PC-9 (cell line): Measurements from ENCODE around the gene RNH1. TPM values are rescaled to one million over a fixed set of nuclear protein-coding genes. Genes with fewer than 3 reads are reported as not detected.

Experiments
- BruUV-seq: library from RNA; stranded (reverse); fragments of 400-500 nt; replicated peaks from 2 replicates; lab custom pipeline; 2021; lab: Mats Ljungman, UMichigan
- CTCF ChIA-PET: fragments of 300-600 bp; sonication (Branson Sonifier 250); formaldehyde crosslinking; loops from one replicate; lab custom pipeline; 2022; ENCODE audit warnings: antibody characterized with exemption; lab: Charles Lee
- POLR2A ChIA-PET: fragments of 300-600 bp; sonication (Branson Sonifier 250); formaldehyde crosslinking; loops from one replicate; lab custom pipeline; 2022; ENCODE audit warnings: antibody characterized with exemption; ENCODE audit not compliant: unreplicated experiment; lab: Charles Lee
- DNase-seq, 2 experiments: peaks; one replicate each; pipeline versions ENCODE4 v3.0.0 to v3.0.0-alpha.2; 2015 to 2022; ENCODE audit warnings: mixed read lengths in 1 of 2
- H2AFZ ChIP-seq: fragments of 200-600 bp; sonication (generic); 2 replicates; pipeline ENCODE4 v1.8.1; 2017; ENCODE audit warnings: antibody characterized with exemption
- H3F3A ChIP-seq: fragments of 200-600 bp; sonication (generic); 2 replicates; pipeline ENCODE4 v1.8.1; 2017; ENCODE audit warnings: antibody characterized with exemption, mild to moderate bottlenecking, low read depth; ENCODE audit not compliant: insufficient read depth
- H3K27ac ChIP-seq: fragments of 200-600 bp; sonication (generic); 2 replicates; pipeline ENCODE4 v1.6.1; 2016; ENCODE audit warnings: mixed run types
- H3K27me3 ChIP-seq: fragments of 200-600 bp; sonication (generic); 2 replicates; pipeline ENCODE4 v1.6.1; 2016; ENCODE audit warnings: low read depth, mixed run types; ENCODE audit not compliant: insufficient read depth
- H3K36me3 ChIP-seq: fragments of 200-600 bp; sonication (generic); 2 replicates; pipeline ENCODE4 v1.6.1; 2016; ENCODE audit warnings: low read depth, mixed run types
- H3K4me1 ChIP-seq: fragments of 200-600 bp; sonication (generic); replicated peaks from 2 replicates; pipeline ENCODE4 v1.6.1; 2016; ENCODE audit warnings: mixed run types; ENCODE audit not compliant: insufficient read depth
- H3K4me2 ChIP-seq: fragments of 200-600 bp; sonication (generic); 2 replicates; pipeline ENCODE4 v1.6.1; 2017; ENCODE audit warnings: mixed run types
- H3K4me3 ChIP-seq: fragments of 200-600 bp; sonication (generic); 2 replicates; pipeline ENCODE4 v1.6.1; 2016; ENCODE audit warnings: mixed run types
- H3K79me2 ChIP-seq: fragments of 200-600 bp; sonication (generic); 2 replicates; pipeline ENCODE4 v1.6.1; 2017; ENCODE audit warnings: low read depth, mixed run types
- H3K9me2 ChIP-seq: fragments of 200-600 bp; sonication (generic); 2 replicates; pipeline ENCODE4 v1.8.1; 2017; ENCODE audit warnings: mild to moderate bottlenecking; ENCODE audit not compliant: insufficient read depth
- H3K9me3 ChIP-seq: fragments of 200-600 bp; sonication (generic); 2 replicates; pipeline ENCODE4 v1.8.1; 2016; ENCODE audit warnings: low read depth; ENCODE audit not compliant: insufficient read depth
- H4K20me1 ChIP-seq: fragments of 200-600 bp; sonication (generic); 2 replicates; pipeline ENCODE4 v1.8.1; 2017; ENCODE audit not compliant: insufficient read depth
- EZH2 ChIP-seq: fragments of 200-600 bp; sonication (generic); IDR thresholded peaks from 2 replicates; pipeline ENCODE4 v1.8.0; 2017; ENCODE audit warnings: antibody characterized with exemption, low read depth
- intact Hi-C: fragments of 100-400 bp; cut with micrococcal nuclease; formaldehyde crosslinking; loops from one replicate; pipeline ENCODE4 v1.10.0; 2022; ENCODE audit not compliant: unreplicated experiment
- total RNA-seq: library from RNA; stranded (reverse); gene quantifications from 2 replicates; pipeline ENCODE4 v1.2.3, GENCODE V29; 2021
- TF ChIP-seq, protein P1 (sequence below): fragments of 200-600 bp; sonication (generic); conservative IDR thresholded peaks from 2 replicates; pipeline ENCODE4 v1.6.1; 2017; ENCODE audit warnings: mixed run types, antibody characterized with exemption, mild to moderate bottlenecking, moderate library complexity

Gene RNH1
- total RNA-seq, 1 experiment from 2014 or later = 87.8 TPM

DNA sequence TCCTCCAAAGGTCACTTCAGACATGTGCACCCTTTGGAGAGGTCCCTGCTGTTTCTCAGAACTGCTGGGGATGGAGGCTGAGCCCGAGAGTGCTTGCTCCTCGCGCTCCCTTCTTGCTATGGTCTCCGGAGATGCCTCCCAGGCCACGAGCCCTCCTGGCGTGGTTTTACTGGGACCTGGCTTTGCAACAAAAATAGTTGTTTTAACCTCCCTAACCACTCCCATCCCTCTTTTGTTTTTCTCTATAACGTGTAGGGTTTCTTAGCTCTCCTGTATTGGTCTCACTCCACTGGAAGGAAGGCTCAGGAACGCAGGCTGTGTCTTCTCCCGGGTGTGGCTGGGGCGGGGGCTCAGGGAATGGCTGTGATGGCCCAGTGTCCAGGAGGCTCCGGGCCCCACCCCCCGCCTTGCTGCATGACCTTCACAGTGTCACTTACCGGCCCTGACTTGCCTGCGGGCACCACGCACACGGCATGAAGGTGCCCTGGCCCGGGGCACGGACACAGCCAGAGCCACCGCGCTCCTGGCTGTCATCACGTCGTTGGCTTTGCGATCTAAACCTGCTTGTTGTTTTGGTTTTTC is 51.4 kb downstream of the RNH1 start:
- BruUV-seq = no TSS peak
- TF ChIP-seq, protein P1, sequence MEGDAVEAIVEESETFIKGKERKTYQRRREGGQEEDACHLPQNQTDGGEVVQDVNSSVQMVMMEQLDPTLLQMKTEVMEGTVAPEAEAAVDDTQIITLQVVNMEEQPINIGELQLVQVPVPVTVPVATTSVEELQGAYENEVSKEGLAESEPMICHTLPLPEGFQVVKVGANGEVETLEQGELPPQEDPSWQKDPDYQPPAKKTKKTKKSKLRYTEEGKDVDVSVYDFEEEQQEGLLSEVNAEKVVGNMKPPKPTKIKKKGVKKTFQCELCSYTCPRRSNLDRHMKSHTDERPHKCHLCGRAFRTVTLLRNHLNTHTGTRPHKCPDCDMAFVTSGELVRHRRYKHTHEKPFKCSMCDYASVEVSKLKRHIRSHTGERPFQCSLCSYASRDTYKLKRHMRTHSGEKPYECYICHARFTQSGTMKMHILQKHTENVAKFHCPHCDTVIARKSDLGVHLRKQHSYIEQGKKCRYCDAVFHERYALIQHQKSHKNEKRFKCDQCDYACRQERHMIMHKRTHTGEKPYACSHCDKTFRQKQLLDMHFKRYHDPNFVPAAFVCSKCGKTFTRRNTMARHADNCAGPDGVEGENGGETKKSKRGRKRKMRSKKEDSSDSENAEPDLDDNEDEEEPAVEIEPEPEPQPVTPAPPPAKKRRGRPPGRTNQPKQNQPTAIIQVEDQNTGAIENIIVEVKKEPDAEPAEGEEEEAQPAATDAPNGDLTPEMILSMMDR = no peak
- TF ChIP-seq EZH2 = no peak
- no peaks in the 10 kb centered on the region for H3K4me1 ChIP-seq
- no peak overlapping the region for H3K4me2 ChIP-seq
- H3K27me3 ChIP-seq = no peaks in the 10 kb centered on the region
- no peaks in the 10 kb centered on the region for H3K9me2 ChIP-seq
- H3K36me3 ChIP-seq = no peaks in the 10 kb centered on the region
- intact Hi-C loops = no loop called here
- DNase-seq = no peak
- H2AFZ ChIP-seq = no peak overlapping the region
- no peaks in the 10 kb centered on the region for H3F3A ChIP-seq
- no peak overlapping the region for H3K27ac ChIP-seq
- ChIA-PET CTCF (no interaction called here), POLR2A (no interaction called here)
- H3K79me2 ChIP-seq = peaks cover 13% of the 10 kb centered on the region
- no peaks in the 10 kb centered on the region for H3K9me3 ChIP-seq
- no peak overlapping the region for H3K4me3 ChIP-seq
- H4K20me1 ChIP-seq = no peaks in the 10 kb centered on the region

DNA sequence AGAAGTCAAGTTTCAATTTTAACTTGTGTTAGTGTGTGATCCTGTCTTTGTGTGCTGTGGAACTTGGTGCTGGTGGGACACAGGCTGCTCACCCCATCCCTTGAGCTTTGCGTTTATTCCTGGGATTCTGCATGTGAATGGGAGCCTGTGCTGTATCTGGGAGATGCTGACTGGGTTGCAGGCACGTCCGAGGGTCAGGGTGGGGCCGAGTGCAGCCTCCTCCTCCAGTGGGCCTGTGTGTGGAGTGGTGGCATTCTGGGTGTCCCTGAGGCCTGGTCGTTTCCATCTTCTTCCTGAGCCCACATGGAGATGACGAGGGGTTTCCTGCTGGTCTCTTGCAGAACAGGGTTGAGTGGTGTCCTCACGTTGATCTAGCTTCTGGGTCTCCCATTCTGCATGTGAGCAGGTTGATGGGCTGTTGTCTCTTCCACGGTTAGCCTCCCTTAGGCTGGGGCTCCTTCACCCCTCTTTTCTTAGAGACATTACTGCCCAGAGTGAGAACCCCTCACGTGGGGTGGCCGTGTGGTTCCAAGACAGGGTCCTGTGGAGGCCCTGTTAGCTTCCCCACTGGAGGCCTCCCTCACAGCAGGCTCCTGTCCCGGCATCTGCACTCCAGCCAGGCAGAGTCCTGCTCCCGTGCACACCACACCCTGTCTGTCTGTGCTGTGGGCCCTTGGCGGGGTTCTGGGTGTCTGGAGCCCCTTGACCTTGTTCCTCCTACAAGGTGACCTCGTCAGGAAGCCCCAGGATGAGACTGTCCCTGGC is 52.1 kb downstream of the RNH1 start:
- BruUV-seq = no TSS peak

DNA sequence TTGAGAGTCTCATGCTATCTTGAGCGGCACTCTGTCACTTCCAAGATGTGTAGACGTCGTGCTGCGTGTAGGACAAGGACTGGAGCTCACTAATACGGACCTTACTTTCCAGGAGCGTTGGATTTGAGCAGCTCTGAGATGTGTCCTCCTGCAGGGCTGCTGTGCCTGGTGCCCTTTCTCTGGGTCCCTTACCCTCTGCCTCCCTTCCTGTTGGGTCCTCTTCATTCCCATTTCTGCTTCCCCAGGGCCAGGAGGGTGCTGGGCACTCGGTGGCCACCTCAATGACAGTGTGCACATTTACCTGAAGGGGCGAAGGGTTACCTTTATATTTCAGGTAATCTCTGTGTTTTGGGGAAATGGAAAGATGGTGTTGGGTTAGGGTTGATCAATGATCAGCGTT is 53.0 kb downstream of the RNH1 start:
- Histone ChIP-seq H3K4me2 (no peak overlapping the region), H3K9me3 (no peaks in the 10 kb centered on the region), H3K4me3 (no peak overlapping the region), H3K36me3 (no peaks in the 10 kb centered on the region), H3K4me1 (no peaks in the 10 kb centered on the region), H3K27ac (no peak overlapping the region), H2AFZ (no peak overlapping the region), H4K20me1 (no peaks in the 10 kb centered on the region), H3K79me2 (peaks cover 22% of the 10 kb centered on the region), H3F3A (peaks cover 3% of the 10 kb centered on the region; the same call in 1 of the 2 replicates), H3K27me3 (no peaks in the 10 kb centered on the region), H3K9me2 (no peaks in the 10 kb centered on the region)
- TF ChIP-seq, protein P1 = no peak
- TF ChIP-seq EZH2 = no peak
- intact Hi-C loops = no loop called here
- no peak for DNase-seq
- BruUV-seq = no TSS peak
- ChIA-PET CTCF (no interaction called here), POLR2A (no interaction called here)

More for the DNA sequence above, 52.1 kb downstream of the RNH1 start:
- Histone ChIP-seq H3F3A (no peaks in the 10 kb centered on the region), H3K4me1 (no peaks in the 10 kb centered on the region), H2AFZ (no peak overlapping the region), H3K4me2 (no peak overlapping the region), H3K9me3 (no peaks in the 10 kb centered on the region), H3K27ac (no peak overlapping the region), H3K27me3 (no peaks in the 10 kb centered on the region), H3K9me2 (no peaks in the 10 kb centered on the region), H3K79me2 (peaks cover 15% of the 10 kb centered on the region), H3K4me3 (no peak overlapping the region), H3K36me3 (no peaks in the 10 kb centered on the region), H4K20me1 (no peaks in the 10 kb centered on the region)
- intact Hi-C loops = no loop called here
- POLR2A ChIA-PET = no interaction called here
- DNase-seq = no peak
- CTCF ChIA-PET = no interaction called here
- TF ChIP-seq, protein P1 = no peak
- no peak for TF ChIP-seq EZH2
